Brain microvascular endothelial cell (primary cell): ENCODE data around the gene CPT1A.

ENCODE experiments used
- DNase-seq: peaks from one replicate; pipeline ENCODE4 v3.0.0-alpha.2; 2020
- H3K27ac ChIP-seq: fragments of 250-450 bp; sonication (Bioruptor Pico); 2 replicates; pipeline ENCODE4 v1.5.1; 2020; ENCODE audit warnings: mild to moderate bottlenecking, moderate library complexity
- H3K27me3 ChIP-seq: fragments of 250-450 bp; sonication (Bioruptor Pico); replicated peaks from 2 replicates; pipeline ENCODE4 v1.5.1; 2020; ENCODE audit warnings: mild to moderate bottlenecking
- H3K36me3 ChIP-seq: fragments of 250-450 bp; sonication (Bioruptor Pico); replicated peaks from 2 replicates; pipeline ENCODE4 v1.5.1; 2020; ENCODE audit warnings: mild to moderate bottlenecking
- H3K4me3 ChIP-seq: 2 replicates; pipeline ENCODE4 v1.5.1; 2011; ENCODE audit warnings: low read depth, mild to moderate bottlenecking, control low read depth, low read length, moderate library complexity
- CTCF ChIP-seq: IDR thresholded peaks from 2 replicates; pipeline ENCODE4 v1.5.1; 2011; ENCODE audit warnings: low read depth, mild to moderate bottlenecking, moderate library complexity, low read length, control low read depth, inconsistent platforms; ENCODE audit errors: missing control alignments
- in situ Hi-C: cut with HindIII; loops from 2 replicates; pipeline ENCODE4 v1.10.0; 2017; ENCODE audit warnings: low sequenced_read_pairs, low pct_ligation_motif_present

The CPT1A gene

GRCh38 chr11:68774194-68774585 lies 67.5 kb downstream of the CPT1A start:
- Histone ChIP-seq H3K27ac (no peak overlapping the region), H3K27me3 (no peaks in the 10 kb centered on the region), H3K36me3 (no peaks in the 10 kb centered on the region), H3K4me3 (no peak overlapping the region)
- no peak for DNase-seq
- in situ Hi-C loops: no loop called here
- no peak for TF ChIP-seq CTCF

DNA sequence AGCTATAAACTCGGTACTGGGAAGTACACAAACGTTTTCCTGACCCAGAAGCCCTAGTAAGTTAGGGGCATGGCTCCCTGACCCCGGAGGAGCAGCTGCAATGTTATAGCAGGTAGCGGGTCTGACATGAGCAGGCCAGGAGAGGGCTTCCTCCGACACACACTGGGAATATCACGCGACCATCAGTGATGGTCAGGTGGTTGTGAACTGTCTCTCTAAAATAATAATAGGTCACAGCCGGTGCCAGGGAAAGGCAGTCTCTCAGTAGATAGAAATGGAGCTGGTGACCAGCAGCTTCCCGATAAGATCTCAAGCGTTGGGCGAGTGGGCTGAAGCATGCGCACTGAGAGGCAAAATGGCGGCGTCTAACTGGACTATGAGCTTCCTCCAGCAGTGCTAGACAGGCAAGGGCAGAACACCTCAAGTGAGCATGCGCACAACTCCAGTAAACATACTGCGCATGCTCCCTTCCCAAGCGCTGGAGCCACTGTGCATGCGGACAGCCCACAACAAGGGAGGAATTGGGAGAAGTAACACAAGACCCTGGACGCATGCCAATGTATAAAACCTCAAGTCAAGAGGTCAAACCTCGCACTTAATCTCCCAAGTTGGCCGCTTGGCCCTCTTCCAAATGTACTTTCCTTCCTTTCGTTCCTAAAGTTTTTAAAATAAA lies 68.1 kb downstream of the CPT1A start:
- no peaks in the 10 kb centered on the region for H3K27me3 ChIP-seq
- no peak overlapping the region for H3K4me3 ChIP-seq
- in situ Hi-C loops: no loop called here
- H3K27ac ChIP-seq: no peak overlapping the region
- TF ChIP-seq CTCF: no peak
- no peaks in the 10 kb centered on the region for H3K36me3 ChIP-seq
- DNase-seq: peak; percentile 25

DNA sequence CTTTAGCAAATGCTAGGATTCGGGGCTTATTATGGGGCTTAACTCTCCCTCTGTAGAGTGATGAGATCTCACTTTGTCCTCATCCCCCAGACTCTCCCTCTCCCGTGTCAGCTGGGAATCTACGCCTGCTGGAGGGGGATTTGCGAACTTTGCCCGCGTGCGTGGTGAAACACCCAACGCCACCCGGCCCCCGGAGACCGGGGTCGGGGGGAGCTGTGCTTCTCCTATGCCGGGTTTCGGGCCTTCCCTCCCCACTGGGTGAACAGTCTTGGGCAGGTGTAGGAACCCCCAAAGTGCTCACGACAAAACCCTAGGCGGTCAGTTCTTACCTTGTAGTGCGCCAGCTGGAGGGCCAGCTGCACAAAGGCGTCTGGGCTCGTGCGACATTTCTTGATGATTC lies 68.8 kb downstream of the CPT1A start:
- no peak for DNase-seq
- Histone ChIP-seq H3K36me3 (no peaks in the 10 kb centered on the region), H3K27me3 (no peaks in the 10 kb centered on the region), H3K27ac (no peak overlapping the region), H3K4me3 (no peak overlapping the region)
- in situ Hi-C loops: no loop called here
- no peak for TF ChIP-seq CTCF

DNA sequence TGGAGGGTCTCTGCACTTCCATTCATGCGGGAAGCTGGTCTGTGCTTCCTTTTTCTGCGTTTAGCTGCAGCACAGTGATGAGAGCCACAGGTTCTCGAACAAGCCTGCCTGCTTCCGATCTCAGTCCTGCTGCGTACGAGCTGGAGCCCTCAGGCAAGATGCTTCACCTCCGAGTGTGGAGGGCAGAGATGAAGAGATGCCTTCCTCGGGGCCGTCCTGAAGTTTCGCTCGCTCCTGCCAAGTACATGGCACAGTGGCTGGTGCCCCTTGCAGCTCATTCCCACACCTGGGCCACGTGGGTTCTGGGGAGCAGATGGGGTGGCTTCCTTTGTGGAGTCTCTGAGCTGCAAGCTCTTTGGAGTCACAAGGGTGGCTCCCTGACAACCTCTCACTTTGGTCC lies 70.9 kb downstream of the CPT1A start:
- H3K4me3 ChIP-seq: no peak overlapping the region
- H3K27ac ChIP-seq: no peak overlapping the region
- no peaks in the 10 kb centered on the region for H3K36me3 ChIP-seq
- no peak for TF ChIP-seq CTCF
- in situ Hi-C loops: no loop called here
- H3K27me3 ChIP-seq: no peaks in the 10 kb centered on the region
- DNase-seq: no peak

DNA sequence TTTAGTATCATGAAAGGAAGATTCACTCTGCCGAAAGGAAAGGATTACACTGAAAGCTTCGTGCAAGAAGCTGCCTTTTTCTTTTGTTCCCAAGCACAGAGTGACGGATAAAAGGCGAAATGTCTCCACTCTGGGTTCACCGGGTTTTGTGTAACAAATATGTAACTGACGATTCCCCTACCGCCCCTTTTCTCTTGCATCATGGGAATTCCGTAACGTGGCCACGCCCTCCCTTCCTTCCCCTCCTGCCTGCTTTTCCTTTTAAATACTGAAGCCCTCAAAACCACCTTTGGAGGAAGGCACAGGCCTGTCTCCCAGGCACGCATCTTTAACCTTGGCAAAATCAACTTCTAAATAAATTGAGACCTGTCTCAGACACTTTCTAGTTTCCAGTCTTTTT lies 74.0 kb downstream of the CPT1A start:
- no peak overlapping the region for H3K27ac ChIP-seq
- no peak overlapping the region for H3K4me3 ChIP-seq
- no peak for TF ChIP-seq CTCF
- in situ Hi-C loops: no loop called here
- H3K27me3 ChIP-seq: no peaks in the 10 kb centered on the region
- no peaks in the 10 kb centered on the region for H3K36me3 ChIP-seq
- DNase-seq: no peak

GRCh38 chr11:68766786-68767185 lies 74.9 kb downstream of the CPT1A start:
- DNase-seq: no peak
- no peak overlapping the region for H3K27ac ChIP-seq
- no peak overlapping the region for H3K4me3 ChIP-seq
- in situ Hi-C loops: no loop called here
- no peak for TF ChIP-seq CTCF
- H3K27me3 ChIP-seq: no peaks in the 10 kb centered on the region
- no peaks in the 10 kb centered on the region for H3K36me3 ChIP-seq
